Small intestine (tissue), 7 donors: ENCODE data around the gene SUPT3H. TPM values are rescaled to one million over a fixed set of nuclear protein-coding genes. Genes with fewer than 3 reads are reported as not detected.

ENCODE experiments used
- DNase-seq, 2 donors: peaks; one replicate each; pipeline versions ENCODE4 v3.0.0 to v3.0.0-alpha.2; 2013
- FAIRE-seq: peaks from 2 replicates; lab custom pipeline; 2012; peaks lifted over from hg19 to GRCh38; lab: Jason Lieb, UNC
- H3K27ac ChIP-seq, 3 donors: one replicate each; pipeline ENCODE4 v1.5.1; 2013; ENCODE audit warnings: low read length in 2 of 3, mild to moderate bottlenecking in 2 of 3, control low read depth in 1 of 3, inconsistent platforms in 1 of 3, low read depth in 1 of 3, moderate library complexity in 1 of 3
- H3K27me3 ChIP-seq, 3 donors: one replicate each; pipeline ENCODE4 v1.6.1; 2013; ENCODE audit warnings: low read length in 3 of 3, inconsistent platforms in 1 of 3; ENCODE audit not compliant: control insufficient read depth in 3 of 3, insufficient read depth in 3 of 3
- H3K36me3 ChIP-seq, 3 donors: one replicate each; pipeline ENCODE4 v1.6.1; 2013; ENCODE audit warnings: low read length in 3 of 3, inconsistent platforms in 1 of 3, low read depth in 1 of 3, mild to moderate bottlenecking in 1 of 3, moderate library complexity in 1 of 3; ENCODE audit not compliant: control insufficient read depth in 3 of 3, insufficient read depth in 2 of 3
- H3K4me1 ChIP-seq, 3 donors: one replicate each; pipeline ENCODE4 v1.6.1; 2013; ENCODE audit warnings: low read length in 2 of 3, inconsistent platforms in 1 of 3, low read depth in 1 of 3, mild to moderate bottlenecking in 1 of 3, moderate library complexity in 1 of 3; ENCODE audit not compliant: control insufficient read depth in 3 of 3, insufficient read depth in 2 of 3
- H3K4me3 ChIP-seq, 3 donors: one replicate each; pipeline ENCODE4 v1.5.1; 2013; ENCODE audit warnings: low read length in 3 of 3, control low read depth in 1 of 3, inconsistent platforms in 1 of 3, low read depth in 1 of 3, mild to moderate bottlenecking in 1 of 3, moderate library complexity in 1 of 3
- H3K9me3 ChIP-seq, 2 donors: one replicate each; pipeline ENCODE4 v1.6.1; 2013; ENCODE audit warnings: low read depth in 1 of 2, low read length in 1 of 2; ENCODE audit not compliant: control insufficient read depth in 2 of 2, insufficient read depth in 1 of 2
- WGBS, 3 donors: extraction: QIAGEN DNeasy Blood & Tissue Kit; methylation state at CpG; one replicate each; pipeline ENCODE4 v1.1.7; 2013; 5-methylcytosine and 5-hydroxymethylcytosine counted together
- polyA plus RNA-seq, 4 donors: library from polyadenylated mRNA; stranded (reverse) in 3 of 4; unstranded in 1 of 4; fragments of 200-250 nt in 3 of 4; fragments of 120-200 nt in 1 of 4; gene quantifications; one replicate each; pipeline versions ENCODE4 v1.2.1 to v1.2.3, GENCODE V29; 2013
- donor health status: healthy with polysubstance abuse.
- donor health status: control.
- donor health status: control.
- donor health status: Bipolar disorder and iron deficiency.
- donor health status: healthy.

Gene SUPT3H
- polyA plus RNA-seq, 4 donors: 2.0 to 13.8 (median 7.0) TPM

DNA sequence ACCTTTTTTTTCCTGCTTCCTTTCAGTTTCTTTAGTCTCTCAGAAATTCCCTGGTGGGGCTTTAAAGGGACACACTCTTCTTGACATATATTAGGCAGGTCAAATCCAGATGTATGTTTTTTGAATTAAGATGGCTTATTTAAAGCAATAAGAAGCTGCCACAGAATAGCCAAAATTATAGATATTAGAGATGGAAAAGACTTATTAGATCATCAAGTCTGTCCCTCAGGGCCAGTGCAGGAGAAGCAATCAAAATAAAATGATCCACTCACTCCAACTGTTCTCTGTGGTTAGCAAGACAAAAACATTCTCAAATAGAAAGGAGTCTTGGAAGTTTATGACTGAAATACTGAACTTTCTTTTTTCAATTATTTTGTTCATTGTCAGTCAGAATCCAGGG, 527.4 kb downstream of the SUPT3H start:
- Histone ChIP-seq H3K9me3 (no peaks in the 10 kb centered on the region), H3K27ac (no peak overlapping the region), H3K27me3 (no peaks in the 10 kb centered on the region), H3K4me1 (peaks cover 0 to 8% (median 0%) of the 10 kb centered on the region in 3 donors), H3K36me3 (no peaks in the 10 kb centered on the region), H3K4me3 (no peak overlapping the region)
- DNase-seq: no peak
- FAIRE-seq: no peak

- H3K4me3 ChIP-seq: no peak overlapping the region
- no peaks in the 10 kb centered on the region for H3K27me3 ChIP-seq
- WGBS, 3 donors: 88 to 100% (median 97%) methylated on average over 1 of the region's 1 CpG
- DNase-seq: no peak
- H3K4me1 ChIP-seq: peaks cover 0 to 4% (median 0%) of the 10 kb centered on the region in 3 donors
- H3K36me3 ChIP-seq: no peaks in the 10 kb centered on the region
- no peaks in the 10 kb centered on the region for H3K9me3 ChIP-seq
- no peak for FAIRE-seq
- no peak overlapping the region for H3K27ac ChIP-seq
These were observed 527.9 kb downstream of the SUPT3H start for GRCh38 chr6:44849806-44850205.

DNA sequence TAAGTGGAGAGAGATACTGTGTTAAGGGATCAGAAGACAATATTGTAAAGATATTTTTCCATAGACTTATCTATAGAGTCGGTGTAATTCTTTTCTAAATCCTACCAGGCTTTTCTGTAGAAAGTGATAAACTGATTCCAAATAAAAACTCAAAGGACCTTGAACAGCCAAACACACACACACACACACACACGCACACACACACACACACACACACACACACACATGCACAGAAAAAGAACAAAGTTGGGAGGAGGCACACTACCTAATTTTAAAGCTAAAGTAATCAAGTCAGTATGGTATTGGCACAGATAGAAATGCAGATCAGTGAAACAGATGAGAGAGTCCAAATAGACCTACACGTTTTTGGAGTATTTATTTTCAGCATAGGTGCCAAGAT, 534.0 kb downstream of the SUPT3H start:
- no peak overlapping the region for H3K27ac ChIP-seq
- WGBS, 3 donors: 33 to 54% (median 44%) methylated on average over 3 of the region's 3 CpGs
- FAIRE-seq (no peak), DNase-seq (no peak)
- H3K36me3 ChIP-seq: no peaks in the 10 kb centered on the region
- H3K27me3 ChIP-seq: no peaks in the 10 kb centered on the region
- no peak overlapping the region for H3K4me3 ChIP-seq
- no peaks in the 10 kb centered on the region for H3K9me3 ChIP-seq
- H3K4me1 ChIP-seq: no peaks in the 10 kb centered on the region

GRCh38 chr6:44842616-44843015, 535.1 kb downstream of the SUPT3H start:
- no peak for FAIRE-seq

GRCh38 chr6:44841829-44842228, 535.9 kb downstream of the SUPT3H start:
- Histone ChIP-seq H3K27ac (no peak overlapping the region), H3K4me3 (no peak overlapping the region), H3K9me3 (no peaks in the 10 kb centered on the region), H3K4me1 (no peaks in the 10 kb centered on the region), H3K27me3 (no peaks in the 10 kb centered on the region), H3K36me3 (no peaks in the 10 kb centered on the region)
- 92 to 97% (median 95%) methylated on average over 1 of the region's 1 CpG for WGBS, 3 donors
- DNase-seq: no peak
- no peak for FAIRE-seq

More at GRCh38 chr6:44842616-44843015, 535.1 kb downstream of the SUPT3H start:
- Histone ChIP-seq H3K4me1 (no peaks in the 10 kb centered on the region), H3K9me3 (no peaks in the 10 kb centered on the region), H3K27ac (no peak overlapping the region), H3K4me3 (no peak overlapping the region), H3K36me3 (no peaks in the 10 kb centered on the region), H3K27me3 (no peaks in the 10 kb centered on the region)
- 94 to 96% (median 94%) methylated on average over 3 of the region's 3 CpGs for WGBS, 3 donors
- DNase-seq: no peak

DNA sequence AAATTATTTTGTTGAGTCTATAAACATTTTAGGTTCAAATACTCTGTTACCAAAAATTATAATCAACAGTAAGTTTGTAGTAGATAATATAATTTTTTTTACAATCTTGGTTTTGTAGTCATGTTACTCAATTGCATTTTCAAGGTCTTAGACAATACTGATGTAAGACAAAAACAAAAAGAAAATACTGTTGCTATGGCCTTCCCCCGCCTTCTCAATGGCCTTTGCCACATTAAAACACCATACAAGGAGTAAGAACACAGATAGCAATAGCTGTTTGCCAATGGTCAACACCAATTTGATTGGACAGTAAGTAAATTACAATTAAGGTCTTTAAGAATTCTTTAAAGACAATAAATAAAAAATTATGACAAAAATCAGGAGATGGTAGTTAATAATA, 540.0 kb downstream of the SUPT3H start:
- no peak overlapping the region for H3K27ac ChIP-seq
- no peak overlapping the region for H3K4me3 ChIP-seq
- no peaks in the 10 kb centered on the region for H3K36me3 ChIP-seq
- no peaks in the 10 kb centered on the region for H3K27me3 ChIP-seq
- no peaks in the 10 kb centered on the region for H3K9me3 ChIP-seq
- WGBS, 3 donors: 93 to 97% (median 93%) methylated on average over 1 of the region's 1 CpG
- no peaks in the 10 kb centered on the region for H3K4me1 ChIP-seq
- DNase-seq (no peak), FAIRE-seq (no peak)

GRCh38 chr6:44837255-44837654, 540.5 kb downstream of the SUPT3H start:
- no peaks in the 10 kb centered on the region for H3K27me3 ChIP-seq
- DNase-seq (no peak), FAIRE-seq (no peak)
- H3K4me3 ChIP-seq: no peak overlapping the region
- H3K4me1 ChIP-seq: no peaks in the 10 kb centered on the region
- H3K36me3 ChIP-seq: no peaks in the 10 kb centered on the region
- no peaks in the 10 kb centered on the region for H3K9me3 ChIP-seq
- no peak overlapping the region for H3K27ac ChIP-seq

GRCh38 chr6:44833248-44833647, 544.5 kb downstream of the SUPT3H start:
- FAIRE-seq (no peak), DNase-seq (no peak)
- Histone ChIP-seq H3K36me3 (no peaks in the 10 kb centered on the region), H3K4me1 (no peaks in the 10 kb centered on the region), H3K4me3 (no peak overlapping the region), H3K9me3 (no peaks in the 10 kb centered on the region), H3K27me3 (no peaks in the 10 kb centered on the region), H3K27ac (no peak overlapping the region)
- 70 to 78% (median 77%) methylated on average over 1 of the region's 1 CpG for WGBS, 3 donors

GRCh38 chr6:44831002-44831610, 546.6 kb downstream of the SUPT3H start:
- no peak for FAIRE-seq
- WGBS, 3 donors: 88 to 91% (median 91%) methylated on average over 3 of the region's 3 CpGs
- H3K4me3 ChIP-seq: no peak overlapping the region

More at GRCh38 chr6:44831002-44831610, 546.6 kb downstream of the SUPT3H start:
- no peak for DNase-seq
- H3K36me3 ChIP-seq: no peaks in the 10 kb centered on the region
- no peak overlapping the region for H3K27ac ChIP-seq
- no peaks in the 10 kb centered on the region for H3K4me1 ChIP-seq
- H3K9me3 ChIP-seq: no peaks in the 10 kb centered on the region
- no peaks in the 10 kb centered on the region for H3K27me3 ChIP-seq
